ENCODE results near the gene P3H3. TPM values are rescaled to one million over a fixed set of nuclear protein-coding genes. Genes with fewer than 3 reads are reported as not detected.

The P3H3 gene
- total RNA-seq, 1 donor from 2014 or later = 1.9 TPM

DNA sequence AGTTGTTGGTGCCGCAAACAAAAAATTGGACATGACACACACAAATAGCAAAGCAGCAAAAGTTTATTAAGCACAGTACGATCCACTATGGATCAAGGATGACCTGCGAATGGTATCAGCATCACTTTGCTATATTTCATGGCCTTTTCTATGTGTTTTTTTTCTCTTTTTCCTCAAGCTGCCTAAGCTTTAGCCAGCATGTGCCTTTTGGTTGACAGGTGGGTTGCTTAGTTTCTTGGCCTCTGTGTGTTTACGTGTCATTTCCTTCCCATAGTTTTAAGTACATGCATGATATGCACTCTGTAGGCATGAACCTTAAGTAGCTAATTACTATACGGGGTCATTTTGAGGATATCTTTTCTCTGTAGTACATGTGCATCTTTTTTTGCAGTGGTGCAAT, 29.1 kb upstream of the P3H3 start:
- intact Hi-C loops (cut with micrococcal nuclease) = no loop called here

DNA sequence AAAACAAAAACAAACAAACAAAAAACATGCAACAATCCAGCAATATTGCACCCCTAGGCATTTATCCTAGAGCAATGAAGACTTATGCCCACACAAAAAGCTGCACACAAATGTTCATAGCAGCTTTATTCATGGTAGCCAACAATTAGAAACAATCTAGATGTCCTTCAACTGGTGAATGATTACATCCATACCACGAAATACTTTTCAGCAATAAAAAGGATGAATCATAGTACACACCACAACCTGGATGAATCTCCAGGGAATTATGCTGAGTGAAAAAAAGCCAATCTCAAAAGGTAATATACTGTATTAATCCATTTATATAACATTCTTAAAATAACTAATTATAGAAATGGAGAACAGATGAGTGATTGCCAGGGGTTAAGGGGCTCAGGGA, 21.0 kb upstream of the P3H3 start:
- intact Hi-C loops (cut with micrococcal nuclease) = no loop called here

DNA sequence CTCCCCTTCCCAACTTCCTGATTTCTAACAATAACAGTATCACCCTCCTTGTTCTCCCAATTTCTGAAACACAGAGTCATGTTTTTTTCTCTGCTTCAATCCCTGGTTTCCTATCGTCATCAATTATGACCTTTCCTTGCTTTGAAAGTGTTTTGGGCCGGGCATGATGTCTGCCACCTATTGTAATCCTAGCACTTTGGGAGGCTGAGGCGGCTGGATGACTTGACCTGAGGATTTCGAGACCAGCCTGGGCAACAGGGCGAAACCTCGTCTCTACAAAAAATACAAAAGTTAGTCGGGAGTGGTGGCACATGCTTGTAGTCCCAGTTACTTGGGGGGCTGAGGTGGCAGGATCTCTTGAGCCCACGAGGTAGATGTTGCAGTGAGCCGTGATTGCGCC, 19.2 kb upstream of the P3H3 start:
- intact Hi-C loops (cut with micrococcal nuclease) = loop anchor here (2.0 kb wide), 1 partner anchor 16 kb away; no protein-coding TSS in a partner anchor

DNA sequence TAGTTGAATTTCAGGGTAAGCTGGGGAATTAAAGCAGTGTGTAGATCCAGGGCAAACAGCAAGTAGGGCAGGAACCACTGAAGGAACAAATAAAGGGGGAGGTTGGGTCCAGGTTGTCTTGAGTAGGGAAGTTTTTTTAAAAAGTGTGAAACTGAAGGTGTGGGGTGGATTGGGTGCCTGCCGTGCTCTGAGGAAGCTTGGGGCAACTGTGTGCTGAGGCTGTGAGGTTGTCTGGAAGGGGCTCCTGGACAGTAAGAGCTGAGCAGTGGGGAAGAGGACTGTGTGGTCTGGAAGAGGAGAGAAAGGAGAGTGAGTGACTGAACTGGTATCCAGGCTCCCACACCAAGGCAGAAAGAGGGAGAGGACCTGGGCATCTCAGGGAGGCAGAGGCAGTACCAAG, 17.4 kb upstream of the P3H3 start:
- intact Hi-C loops (cut with micrococcal nuclease) = no loop called here

DNA sequence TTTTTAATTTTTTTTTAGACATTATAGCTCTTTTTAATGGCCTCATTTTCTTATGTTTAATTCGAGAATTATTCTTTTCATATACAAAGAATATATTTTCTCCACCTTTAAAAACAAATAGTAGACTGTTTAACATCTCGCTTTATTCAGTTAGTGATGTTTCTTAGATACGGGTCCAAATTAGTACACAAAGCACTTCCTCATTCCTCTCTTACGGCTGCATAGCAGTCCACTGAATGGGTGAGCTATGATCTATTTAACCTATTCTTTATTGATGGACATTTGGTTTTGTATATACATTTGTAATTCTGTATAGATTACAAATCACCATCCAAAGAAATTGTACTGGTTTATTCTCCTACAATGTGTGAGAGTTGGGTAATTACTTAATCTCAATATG, 14.8 kb upstream of the P3H3 start:
- intact Hi-C loops (cut with micrococcal nuclease) = no loop called here

DNA sequence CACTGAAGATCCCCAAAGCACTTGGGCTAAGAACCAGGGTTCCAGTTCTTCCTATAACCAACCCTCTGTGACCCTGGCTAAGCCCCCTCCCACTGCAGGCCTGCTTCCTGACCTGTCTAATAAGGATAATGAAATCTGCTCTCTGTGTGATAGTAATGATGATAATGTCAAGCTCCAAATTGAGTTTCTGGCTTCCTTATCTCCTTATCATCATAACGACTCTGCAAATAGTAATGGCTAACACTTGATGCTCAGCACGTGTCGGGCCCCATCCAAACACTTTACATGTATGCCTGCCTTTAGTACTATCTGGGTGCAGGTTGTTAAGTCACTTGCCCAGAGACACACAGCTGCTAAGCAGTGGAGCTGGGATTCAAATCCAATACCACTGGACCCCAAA, 11.6 kb upstream of the P3H3 start:
- intact Hi-C loops (cut with micrococcal nuclease) = no loop called here

DNA sequence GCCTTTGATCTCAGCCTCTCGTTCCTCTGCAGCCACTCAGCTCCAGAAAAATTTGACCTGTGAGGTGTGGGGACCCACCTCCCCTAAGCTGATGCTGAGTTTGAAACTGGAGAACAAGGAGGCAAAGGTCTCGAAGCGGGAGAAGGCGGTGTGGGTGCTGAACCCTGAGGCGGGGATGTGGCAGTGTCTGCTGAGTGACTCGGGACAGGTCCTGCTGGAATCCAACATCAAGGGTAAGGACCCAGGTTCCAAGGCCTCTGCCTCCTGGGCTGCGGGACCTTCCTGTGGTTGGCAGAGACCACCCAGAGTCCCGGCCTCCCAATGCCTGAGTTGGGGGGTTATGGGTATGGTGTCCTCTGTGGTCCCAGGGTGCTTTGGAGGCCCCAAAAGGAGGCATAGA, 11.1 kb upstream of the P3H3 start:
- intact Hi-C loops (cut with micrococcal nuclease) = no loop called here

DNA sequence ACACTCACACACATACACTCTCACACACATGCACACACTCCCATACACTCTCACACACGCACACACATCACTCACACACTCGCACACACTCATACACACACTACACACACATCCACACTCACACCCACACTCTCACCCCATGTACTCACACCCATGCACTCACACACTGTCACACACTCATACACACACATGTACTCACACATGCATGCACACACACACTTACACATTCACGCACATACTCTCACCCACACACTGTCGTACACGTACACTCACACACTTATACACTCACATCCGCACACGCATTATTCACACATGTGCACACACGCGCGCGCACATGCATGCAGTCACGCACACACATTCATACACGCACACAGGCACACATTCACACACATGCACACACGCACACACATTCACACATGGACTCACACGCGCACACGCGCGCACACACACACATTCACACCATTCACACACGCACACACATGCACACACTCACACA, 10.5 kb upstream of the P3H3 start:
- intact Hi-C loops (cut with micrococcal nuclease) = no loop called here

DNA sequence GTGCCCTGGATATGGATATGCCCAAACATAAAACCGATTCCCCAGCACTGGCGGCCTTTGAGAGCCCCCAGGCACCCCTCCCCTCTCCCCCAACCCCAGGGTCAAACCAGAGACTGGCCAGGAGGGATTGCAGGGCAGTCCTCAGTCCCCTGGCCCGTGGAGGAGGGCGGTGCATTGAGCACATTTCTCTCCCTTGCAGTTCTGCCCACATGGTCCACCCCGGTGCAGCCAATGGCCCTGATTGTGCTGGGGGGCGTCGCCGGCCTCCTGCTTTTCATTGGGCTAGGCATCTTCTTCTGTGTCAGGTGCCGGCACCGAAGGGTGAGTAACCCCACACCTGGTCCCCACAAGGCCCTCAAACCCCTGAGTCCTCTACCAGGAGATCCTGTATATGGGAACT, 10.0 kb upstream of the P3H3 start:
- intact Hi-C loops (cut with micrococcal nuclease) = no loop called here

DNA sequence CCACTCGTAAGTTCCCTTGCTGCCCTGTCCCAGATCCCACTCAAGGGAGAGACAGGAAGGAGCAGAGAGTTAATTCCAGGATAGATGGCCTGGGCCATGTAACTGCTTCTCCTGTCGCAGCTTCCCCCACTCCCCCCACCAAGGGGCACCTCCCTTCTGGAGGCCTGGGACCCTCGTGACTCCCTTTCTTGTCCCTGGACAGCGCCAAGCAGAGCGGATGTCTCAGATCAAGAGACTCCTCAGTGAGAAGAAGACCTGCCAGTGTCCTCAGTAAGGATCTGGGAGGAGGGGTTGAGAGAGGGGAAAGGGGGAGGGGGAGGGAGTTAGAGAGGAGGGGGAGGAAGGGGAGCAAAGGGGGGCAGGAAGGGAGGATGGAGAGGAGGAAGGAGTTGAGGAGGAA, 9.6 kb upstream of the P3H3 start:
- intact Hi-C loops (cut with micrococcal nuclease) = no loop called here

DNA sequence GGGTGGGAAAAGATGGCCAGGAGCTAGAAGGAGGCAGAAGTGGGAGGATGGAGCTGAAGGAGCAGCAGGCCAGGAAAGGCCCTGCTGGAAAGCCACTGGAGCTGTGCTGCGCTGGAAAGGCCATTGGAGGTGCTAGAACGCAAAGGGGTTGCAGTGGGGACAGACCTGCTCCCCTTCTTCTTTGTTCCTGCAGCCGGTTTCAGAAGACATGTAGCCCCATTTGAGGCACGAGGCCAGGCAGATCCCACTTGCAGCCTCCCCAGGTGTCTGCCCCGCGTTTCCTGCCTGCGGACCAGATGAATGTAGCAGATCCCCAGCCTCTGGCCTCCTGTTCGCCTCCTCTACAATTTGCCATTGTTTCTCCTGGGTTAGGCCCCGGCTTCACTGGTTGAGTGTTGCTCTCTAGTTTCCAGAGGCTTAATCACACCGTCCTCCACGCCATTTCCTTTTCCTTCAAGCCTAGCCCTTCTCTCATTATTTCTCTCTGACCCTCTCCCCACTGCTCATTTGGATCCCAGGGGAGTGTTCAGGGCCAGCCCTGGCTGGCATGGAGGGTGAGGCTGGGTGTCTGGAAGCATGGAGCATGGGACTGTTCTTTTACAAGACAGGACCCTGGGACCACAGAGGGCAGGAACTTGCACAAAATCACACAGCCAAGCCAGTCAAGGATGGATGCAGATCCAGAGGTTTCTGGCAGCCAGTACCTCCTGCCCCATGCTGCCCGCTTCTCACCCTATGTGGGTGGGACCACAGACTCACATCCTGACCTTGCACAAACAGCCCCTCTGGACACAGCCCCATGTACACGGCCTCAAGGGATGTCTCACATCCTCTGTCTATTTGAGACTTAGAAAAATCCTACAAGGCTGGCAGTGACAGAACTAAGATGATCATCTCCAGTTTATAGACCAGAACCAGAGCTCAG, 8.8 kb upstream of the P3H3 start:
- intact Hi-C loops (cut with micrococcal nuclease) = no loop called here

DNA sequence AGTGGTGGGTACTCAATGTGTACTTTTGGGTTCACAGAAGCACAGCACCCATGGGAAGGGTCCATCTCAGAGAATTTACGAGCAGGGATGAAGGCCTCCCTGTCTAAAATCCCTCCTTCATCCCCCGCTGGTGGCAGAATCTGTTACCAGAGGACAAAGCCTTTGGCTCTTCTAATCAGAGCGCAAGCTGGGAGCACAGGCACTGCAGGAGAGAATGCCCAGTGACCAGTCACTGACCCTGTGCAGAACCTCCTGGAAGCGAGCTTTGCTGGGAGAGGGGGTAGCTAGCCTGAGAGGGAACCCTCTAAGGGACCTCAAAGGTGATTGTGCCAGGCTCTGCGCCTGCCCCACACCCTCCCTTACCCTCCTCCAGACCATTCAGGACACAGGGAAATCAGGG, 8.0 kb upstream of the P3H3 start:
- intact Hi-C loops (cut with micrococcal nuclease) = no loop called here

DNA sequence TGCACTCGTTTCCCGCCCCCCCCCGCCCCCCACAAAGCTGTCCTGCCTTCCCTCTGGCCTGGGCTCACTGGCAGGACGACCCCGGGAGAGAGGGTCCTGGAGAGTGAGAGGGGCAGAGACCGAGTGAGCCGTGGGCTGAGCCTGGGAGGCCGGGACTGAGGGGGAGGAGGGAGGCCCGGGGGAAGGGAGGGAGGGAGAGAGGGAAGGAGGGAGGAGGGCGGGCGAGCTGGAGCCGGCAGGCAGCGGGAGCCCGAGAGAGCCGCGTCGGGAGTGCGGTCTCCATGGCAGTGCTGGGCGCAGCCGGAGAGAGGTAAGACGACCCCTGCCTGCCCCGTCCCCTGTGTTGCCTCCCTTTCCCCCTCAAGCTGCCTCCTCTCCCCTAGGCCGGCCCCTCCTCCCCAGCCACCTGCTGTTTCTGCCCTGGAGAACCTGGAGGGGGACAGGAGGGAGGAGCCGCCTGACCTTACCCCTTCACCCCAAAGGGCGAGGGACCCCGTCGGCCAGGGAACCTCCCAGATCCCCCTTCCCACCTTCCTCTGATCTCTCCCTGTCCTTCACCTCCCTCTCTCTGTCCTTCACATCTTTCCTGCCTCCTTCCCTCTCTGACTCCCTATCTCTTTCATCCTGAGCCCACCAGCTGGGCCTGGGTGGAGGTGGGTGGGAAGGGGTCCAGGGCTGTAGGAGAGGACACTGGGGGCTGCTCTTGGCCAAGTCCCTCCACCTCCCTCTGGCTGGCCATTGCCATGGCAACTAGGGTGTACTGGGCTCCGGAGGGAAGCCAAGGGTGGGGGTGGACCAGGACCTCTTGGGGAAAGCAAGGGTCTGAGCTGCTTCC, 6.4 kb upstream of the P3H3 start, which contains the start of gene GPR162:
Gene GPR162 (plus strand): TSS at position 231 of the 835 bp plus-strand sequence. CDS start 2,078 bp downstream, outside the sequence.
- intact Hi-C loops (cut with micrococcal nuclease) = no loop called here

DNA sequence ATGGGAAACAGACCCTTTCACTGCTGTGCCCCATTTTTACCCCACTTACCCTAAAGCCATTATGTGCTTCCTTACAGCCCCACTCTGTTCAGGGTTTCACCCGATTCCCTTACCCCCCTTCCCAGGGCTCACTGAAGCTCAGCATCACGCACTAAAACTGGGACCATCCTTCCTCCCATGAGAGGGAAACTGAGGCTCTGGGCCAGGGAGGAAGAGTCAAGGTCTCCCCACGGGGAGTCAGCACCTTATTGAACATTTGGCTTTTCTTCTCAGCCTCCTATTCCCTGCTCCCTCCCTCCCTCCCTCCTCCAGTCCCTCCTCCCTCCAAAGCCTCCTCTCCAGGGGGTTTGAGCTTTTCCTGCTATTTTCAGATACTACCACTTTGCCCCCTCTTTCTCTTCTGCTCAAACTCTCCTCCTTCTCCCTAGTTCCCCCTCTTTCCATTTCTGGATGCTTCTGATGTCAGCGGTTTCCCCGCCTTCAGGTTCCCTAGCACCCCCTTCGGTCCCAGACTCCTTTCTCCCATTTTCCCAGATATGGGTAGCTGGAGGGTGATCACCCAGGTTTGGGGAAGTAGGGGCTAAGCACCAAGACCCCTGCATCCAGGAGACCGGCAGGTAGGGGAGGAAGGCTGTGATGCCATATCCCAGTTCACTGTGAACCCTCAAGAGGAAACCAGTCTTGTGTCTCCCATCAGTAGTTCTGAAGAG, 5.6 kb upstream of the P3H3 start:
- intact Hi-C loops (cut with micrococcal nuclease) = no loop called here

DNA sequence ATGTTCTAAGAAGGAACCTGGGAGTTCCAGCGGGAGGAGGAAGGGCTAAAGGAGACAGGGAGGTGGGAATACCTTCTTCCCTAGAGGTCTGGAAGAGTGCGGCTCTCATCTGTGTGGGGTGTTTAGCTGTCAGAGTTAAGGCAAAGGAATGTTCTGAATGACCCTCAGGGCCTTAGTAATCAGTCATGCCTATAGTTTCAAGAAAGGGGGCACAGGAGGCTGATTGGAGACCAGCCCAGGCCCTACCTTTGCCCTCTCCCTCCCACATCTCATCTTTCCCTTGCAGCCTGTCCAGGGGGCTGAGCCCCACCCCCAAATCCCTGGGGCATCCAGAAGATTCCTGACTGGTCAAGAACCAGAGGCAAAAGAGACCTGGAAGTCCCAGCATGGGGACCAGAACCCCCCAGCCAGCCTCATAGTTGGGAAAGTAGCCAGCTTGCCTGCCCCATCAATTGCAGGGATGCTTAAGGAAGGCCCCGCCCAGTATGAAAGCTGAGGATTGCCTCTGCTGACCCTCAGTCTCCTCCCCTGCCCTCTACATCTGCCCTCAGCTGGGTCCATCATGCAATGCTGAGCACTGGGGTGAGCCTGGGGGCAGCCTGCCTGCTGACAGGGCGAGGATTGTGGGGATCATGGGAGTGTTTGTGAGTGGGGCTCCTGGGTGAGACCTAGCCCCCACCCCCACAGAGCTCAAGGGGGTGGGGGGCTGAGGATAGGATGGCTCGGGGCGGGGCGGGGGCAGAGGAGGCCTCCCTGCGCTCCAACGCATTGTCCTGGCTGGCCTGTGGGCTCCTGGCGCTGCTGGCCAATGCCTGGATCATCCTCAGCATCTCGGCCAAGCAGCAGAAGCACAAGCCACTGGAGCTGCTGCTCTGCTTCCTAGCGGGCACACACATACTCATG, 4.8 kb upstream of the P3H3 start:
- intact Hi-C loops (cut with micrococcal nuclease) = loop anchor here (2.0 kb wide), 1 partner anchor 31 kb away; no protein-coding TSS in a partner anchor

DNA sequence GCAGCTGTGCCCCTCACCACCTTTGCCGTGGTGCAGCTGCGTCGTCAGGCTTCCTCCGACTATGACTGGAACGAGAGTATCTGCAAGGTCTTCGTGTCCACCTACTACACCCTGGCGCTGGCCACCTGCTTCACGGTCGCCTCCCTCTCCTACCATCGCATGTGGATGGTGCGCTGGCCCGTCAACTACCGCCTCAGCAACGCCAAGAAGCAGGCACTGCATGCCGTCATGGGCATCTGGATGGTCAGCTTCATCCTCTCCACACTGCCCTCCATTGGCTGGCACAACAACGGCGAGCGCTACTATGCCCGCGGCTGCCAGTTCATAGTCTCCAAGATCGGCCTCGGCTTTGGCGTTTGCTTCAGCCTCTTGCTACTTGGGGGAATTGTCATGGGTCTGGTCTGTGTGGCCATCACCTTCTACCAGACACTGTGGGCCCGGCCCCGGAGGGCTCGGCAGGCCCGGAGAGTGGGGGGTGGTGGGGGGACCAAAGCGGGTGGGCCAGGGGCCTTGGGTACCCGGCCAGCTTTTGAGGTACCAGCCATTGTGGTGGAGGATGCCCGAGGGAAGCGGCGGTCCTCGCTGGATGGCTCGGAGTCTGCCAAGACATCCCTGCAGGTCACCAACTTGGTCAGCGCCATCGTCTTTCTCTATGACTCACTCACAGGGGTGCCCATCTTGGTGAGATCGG, 4.0 kb upstream of the P3H3 start:
- intact Hi-C loops (cut with micrococcal nuclease) = loop anchor here (2.0 kb wide), 1 partner anchor 31 kb away; no protein-coding TSS in a partner anchor

DNA sequence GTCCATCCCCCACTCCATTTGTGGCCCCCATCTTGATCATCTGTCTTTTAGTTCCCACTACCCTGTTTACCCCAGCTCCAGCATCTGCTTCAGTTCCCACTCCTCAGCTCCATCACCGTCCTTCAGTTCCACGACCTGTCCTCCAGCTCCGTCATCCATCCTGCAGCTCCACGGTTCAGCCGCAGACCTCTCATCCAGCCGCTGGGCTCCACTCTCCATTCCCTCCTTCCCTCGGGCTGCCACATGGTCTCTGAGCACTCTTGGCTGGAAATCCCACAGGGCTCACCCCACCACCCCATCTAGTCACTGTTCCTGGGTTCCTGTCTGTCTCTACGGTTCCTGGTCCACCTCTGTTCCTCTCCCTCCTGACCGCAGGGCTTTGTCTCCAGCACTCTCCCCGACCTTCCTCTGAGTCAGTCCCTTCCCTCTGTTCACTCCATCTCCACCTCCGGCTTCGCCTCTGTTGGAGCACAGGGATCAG, 3.3 kb upstream of the P3H3 start:
- intact Hi-C loops (cut with micrococcal nuclease) = loop anchor here (1.0 to 2.0 kb wide), 6 partner anchors 32 to 208 kb away; partner anchors contain the start of gene MLF2

DNA sequence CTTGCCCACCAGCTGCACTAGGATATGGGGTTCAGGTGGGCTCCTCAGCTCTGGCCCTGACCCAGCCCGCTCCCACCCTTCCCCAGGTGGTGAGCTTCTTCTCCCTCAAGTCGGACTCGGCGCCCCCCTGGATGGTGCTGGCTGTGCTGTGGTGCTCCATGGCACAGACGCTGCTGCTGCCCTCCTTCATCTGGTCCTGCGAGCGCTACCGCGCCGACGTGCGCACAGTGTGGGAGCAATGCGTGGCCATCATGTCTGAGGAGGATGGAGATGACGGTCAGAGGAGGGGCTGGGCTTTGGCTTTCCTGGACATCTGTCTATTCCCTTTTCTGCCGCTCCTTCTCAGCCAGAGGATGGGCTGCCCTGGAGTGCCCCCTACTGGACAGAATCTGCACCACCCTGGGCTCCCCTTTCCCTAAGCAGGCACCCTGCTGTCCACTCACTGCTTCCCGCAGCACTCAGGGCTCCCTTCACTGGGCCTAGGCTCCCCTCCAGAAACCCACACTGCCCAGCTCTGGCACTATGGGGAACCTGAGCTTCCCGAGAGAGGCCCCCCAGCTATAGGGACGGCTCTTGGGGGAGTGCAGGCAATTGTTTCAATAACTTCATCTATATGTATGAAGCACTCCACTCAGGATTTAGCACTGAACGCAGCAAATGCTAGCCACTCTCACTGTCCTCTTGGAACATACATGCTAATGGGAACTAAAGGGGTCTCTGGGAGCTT, 2.6 kb upstream of the P3H3 start:
- intact Hi-C loops (cut with micrococcal nuclease) = loop anchor here (1.0 to 2.0 kb wide), 6 partner anchors 33 to 208 kb away; partner anchors contain the start of gene MLF2
